Endometrial microvascular endothelial cells (primary cell): ENCODE data around the gene ATP5PB. TPM values are rescaled to one million over a fixed set of nuclear protein-coding genes. Genes with fewer than 3 reads are reported as not detected.

ENCODE experiments used
- in situ Hi-C: cut with HindIII; loops from 2 replicates; pipeline ENCODE4 v1.10.0; 2017; ENCODE audit warnings: low sequenced_read_pairs, low pct_unique_long_range_greater_than_20kb; ENCODE audit errors: inconsistent ontology term
- total RNA-seq: library from RNA; depleted of rRNA; stranded (reverse); fragments of >200 nt; gene quantifications from one replicate; pipeline ENCODE4 v1.2.3, GENCODE V29; 2015; ENCODE audit errors: inconsistent ontology term

Gene ATP5PB
- total RNA-seq, 1 donor from 2014 or later = 382 TPM

DNA sequence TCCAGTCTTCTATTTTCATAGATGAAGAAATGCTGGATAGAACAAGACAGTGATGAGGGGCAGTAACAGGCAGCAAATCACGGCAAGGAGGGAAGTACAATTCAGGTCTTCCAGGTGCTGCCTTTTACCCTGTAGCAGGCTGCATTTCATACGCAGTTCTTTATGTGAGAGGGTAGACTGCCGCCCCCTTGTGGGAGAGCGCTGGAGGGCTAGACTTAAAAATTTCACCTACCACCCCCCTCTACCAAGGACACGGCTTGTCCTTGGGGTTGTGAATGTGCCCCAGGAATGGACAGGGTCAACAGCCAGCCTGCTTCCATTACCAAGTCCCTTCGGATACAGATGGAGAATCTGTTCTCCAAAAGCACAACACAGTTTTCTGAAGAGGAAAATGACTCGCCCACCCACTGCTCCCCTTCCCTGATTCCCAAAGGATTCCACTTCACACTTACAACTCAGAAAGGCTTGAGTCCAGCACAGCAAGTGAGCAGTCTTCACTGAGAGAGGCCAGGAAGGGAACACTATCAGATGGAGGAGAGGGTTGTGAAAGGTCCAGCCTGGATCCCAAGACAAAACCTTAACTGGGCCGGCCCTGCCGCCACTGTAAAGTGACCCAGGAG lies 7.6 kb upstream of the ATP5PB start:
- in situ Hi-C loops = no loop called here

- in situ Hi-C loops = no loop called here
These were observed 6.8 kb upstream of the ATP5PB start for GRCh38 chr1:111442457-111442856.

GRCh38 chr1:111444031-111444430 lies 5.2 kb upstream of the ATP5PB start:
- in situ Hi-C loops = no loop called here

GRCh38 chr1:111446546-111446945 lies 2.7 kb upstream of the ATP5PB start:
- in situ Hi-C loops = no loop called here

DNA sequence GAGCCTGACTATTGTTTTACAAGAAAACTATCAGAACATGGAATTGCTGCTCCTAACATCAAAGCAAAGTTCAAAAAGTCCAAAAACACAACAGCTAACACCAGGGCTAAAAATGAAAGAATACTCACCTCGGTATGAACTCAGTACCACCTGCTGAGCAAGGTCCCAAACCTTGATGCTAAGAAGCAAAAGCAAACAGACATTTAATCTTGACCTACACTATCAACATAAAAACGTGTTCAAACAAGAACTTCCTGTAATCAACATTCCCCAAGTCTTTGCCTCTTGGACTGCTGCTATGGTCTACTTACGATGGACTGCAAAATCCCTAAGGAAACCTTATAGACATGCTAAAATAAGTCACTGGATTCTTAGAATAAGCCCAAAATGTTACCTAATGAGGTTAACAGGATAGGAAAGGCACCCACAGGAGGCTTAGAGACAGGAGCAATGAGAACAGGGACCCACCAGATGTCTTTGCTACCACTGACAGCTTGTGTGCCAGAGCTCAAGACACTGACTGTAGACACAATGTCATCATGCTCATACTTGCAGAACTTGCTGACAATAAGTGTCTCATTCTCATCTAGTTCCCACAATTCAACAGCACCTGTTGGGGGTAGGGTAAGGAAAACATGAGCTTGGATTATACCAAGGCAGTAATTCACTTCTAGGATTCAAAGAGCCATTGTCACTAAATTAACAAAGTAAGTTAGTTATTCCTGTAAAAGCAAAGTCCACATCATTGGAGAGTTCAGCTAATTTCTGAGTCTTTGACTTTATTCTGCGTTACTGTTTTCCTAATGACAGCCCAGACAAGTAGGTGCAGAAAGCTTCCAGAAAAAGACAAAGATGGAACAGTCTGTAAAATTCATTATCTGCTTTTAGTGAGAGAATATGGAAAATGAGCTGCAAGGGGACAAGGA lies 2.0 kb upstream of the ATP5PB start:
- in situ Hi-C loops = no loop called here

GRCh38 chr1:111448482-111448917 lies 764 bp upstream of the ATP5PB start:
- in situ Hi-C loops = no loop called here

DNA sequence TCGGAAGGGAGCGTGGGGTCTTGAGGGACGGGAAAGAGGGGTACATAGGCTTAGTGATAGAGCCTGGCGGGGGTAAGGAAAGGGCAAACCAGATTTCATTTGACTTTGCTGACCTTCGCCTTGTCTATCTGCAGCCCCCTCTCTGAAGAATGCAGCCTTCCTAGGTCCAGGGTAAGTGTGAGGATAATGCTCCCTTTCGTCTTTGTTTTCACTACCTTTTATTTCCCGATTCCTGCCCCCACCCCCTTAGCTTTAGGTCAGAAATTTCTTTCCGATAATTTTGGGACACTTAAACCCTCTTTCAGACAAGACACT lies 396 bp downstream of the ATP5PB start:
- in situ Hi-C loops = no loop called here

DNA sequence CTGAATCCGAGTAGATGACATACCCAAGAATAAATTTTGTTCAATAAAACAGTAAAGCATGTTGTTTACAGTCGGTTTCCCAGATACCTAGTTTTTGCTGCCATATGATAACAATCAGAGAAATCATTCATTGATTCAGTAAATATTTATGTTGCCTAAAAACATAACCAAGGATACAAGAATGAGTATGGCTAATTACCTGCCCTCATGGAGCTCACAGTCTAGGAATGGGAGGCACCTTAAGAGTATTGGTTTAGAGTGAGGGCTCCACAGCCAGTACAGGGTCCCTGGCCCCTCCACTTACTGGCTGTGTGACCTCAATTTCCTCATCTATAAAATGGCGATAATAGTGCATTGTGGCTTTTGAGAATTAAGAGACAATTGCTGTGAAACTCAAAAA lies 921 bp downstream of the ATP5PB start:
- in situ Hi-C loops = no loop called here

DNA sequence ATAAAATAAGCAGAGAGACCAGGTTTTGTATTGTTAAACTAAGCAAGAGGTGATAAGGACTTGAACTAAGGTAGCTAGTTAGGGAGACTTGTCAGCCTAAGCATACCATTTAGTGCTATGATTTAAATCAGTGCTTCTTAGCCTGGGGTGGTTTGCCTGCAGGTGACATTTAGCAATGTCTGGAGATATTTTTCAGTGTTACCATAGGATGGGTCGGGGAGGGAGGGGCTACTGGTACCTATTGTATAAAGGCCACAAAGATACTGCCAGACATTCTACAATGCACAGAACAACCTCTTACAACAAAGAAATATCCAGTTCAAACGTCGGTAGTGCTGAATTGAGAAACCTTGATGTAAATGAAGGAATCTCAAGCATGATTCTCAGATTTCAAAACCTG lies 3.3 kb downstream of the ATP5PB start:
- in situ Hi-C loops = no loop called here

DNA sequence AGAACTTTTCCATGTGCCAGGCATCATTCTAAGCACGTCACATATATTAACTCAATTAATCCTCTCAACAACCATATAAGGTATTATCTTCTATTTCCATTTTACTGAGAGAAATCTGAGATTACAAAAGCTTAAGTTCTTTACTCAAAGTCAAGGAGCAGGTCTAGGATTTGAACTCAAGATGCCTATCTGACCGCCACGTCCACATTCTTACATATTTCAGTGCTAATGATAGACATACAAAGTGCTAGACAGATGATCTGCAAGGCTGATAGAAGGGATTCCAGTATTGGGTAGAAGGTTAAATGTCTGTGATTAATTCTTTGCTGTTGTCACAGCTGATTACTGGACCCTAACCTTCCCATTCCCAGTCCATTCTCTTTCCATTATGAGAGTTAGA lies 4.4 kb downstream of the ATP5PB start:
- in situ Hi-C loops = no loop called here

DNA sequence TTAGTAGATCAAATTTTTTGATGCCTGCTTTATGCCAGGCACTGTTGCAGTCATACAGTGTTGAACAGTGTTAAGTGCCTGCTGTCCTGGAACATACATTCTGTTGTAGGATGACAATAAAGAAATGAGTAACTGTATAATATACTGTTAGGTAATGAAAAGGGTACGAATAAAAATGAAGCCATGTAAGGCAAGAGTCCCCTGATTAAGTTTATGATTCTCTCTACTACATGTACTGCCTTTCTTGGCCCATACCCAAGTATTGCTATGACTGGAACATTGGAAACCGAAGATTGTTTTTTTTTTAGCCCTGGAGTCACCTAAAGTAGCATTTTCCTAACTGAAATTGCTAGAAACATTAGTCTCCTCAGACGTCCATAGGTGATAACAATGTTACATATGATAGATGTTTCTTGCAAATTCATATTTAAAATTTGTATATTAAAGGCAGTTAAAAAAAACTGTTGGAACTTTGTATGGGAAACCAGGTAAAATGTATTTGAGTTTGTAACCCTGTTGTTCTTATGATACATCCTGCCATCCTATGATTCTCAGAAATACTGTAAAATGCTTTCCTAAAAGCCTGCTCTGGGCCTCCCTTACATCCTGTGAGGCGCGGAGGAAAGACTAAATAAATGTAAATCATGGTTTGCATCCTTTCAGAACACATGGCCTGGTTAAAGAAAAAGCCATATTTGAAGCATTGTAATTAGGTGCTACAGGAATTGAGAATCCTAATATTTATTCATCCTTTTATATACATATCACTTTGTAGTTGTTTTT lies 5.8 kb downstream of the ATP5PB start:
- in situ Hi-C loops = no loop called here

GRCh38 chr1:111455642-111456031 lies 6.4 kb downstream of the ATP5PB start:
- in situ Hi-C loops = no loop called here

- in situ Hi-C loops = no loop called here
These were observed 12.5 kb downstream of the ATP5PB start for GRCh38 chr1:111461765-111462164.

- in situ Hi-C loops = no loop called here
These were observed 13.2 kb downstream of the ATP5PB start for GRCh38 chr1:111462370-111463028.

- in situ Hi-C loops = no loop called here
These were observed 13.9 kb downstream of the ATP5PB start for GRCh38 chr1:111463029-111463683.

DNA sequence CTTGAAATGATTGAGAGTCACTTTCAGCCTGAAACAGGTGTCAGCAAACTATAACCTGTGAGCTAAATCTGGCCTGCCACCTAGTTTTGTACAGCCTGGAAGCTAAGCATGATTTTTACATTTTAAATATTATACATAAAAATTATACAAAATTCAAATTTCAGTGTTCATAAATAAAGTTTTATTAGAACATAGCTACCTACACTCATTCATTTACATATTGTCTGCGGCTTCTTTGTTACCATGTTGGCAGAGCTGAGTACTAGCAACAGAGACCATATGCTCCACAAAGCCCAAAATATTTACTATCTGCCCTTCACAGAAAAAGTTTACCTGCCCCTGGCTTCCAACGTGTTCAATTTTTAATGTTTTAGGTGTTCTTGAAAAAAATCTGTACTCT lies 16.5 kb downstream of the ATP5PB start:
- in situ Hi-C loops = no loop called here

GRCh38 chr1:111466480-111466879 lies 17.2 kb downstream of the ATP5PB start:
- in situ Hi-C loops = no loop called here

GRCh38 chr1:111467865-111468716 lies 18.8 kb downstream of the ATP5PB start:
- in situ Hi-C loops = no loop called here
